Measurements from ENCODE around the gene SULT2B1. TPM values are rescaled to one million over a fixed set of nuclear protein-coding genes. Genes with fewer than 3 reads are reported as not detected.

SULT2B1 gene
- total RNA-seq, 2 experiments from 2014 or later, result not detected

DNA sequence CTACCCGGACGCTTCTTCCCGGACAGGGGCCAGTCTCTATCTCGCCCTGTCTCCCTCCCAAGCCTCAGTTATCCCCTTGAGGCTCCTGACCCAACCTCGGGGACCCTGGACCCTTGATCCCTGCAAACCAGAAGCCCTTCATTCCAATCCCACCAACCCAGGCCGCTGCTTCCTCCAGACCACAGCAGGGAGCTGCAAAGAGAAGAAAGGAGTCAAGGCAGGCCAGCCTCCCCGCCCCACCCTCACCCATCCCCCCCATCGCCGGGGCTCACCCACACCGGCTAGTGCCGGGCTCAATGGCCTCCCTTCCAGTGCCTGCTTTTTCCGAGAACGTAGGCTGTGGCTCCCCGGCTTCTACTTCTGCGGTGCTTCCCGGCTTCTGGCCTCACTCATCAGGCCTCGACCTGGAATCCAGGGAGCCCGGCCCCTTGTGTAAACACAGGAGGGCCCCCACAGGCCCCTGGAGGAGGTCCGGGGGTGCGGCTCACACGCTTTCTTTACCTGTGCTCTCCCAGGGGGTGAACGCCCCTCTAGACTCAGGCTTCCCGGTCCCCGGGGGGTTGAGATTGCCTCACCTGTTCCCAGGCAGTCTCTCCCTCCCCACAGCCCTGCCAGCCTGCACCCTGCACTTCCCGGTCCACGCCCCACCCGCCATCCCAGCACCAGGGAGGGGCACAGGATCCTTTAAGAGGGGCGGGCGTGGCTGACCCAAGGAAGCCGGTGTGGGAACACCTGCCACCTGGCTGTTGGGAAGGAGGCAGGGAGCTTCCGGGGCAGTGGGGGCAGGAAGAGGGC lies 62.7 kb downstream of the SULT2B1 start, which contains the start of gene FAM83E:
TSS of gene FAM83E (minus strand) at position 641 of the 795 bp plus-strand sequence. CDS start 1,704 bp downstream, outside the sequence.
- Mint-ChIP-seq H3K4me1 (peaks cover 32% of the 10 kb centered on the region), H3K36me3 (ENCODE audit: low read depth) (peaks cover 51% of the 10 kb centered on the region)
- POLR2A ChIA-PET, result interaction anchor here (0.7 to 1.7 kb wide), 4 partner anchors 9 to 258 kb away, joined by 3 to 7 read pairs (median 4); partner anchors contain the start of gene PPP1R15A

DNA sequence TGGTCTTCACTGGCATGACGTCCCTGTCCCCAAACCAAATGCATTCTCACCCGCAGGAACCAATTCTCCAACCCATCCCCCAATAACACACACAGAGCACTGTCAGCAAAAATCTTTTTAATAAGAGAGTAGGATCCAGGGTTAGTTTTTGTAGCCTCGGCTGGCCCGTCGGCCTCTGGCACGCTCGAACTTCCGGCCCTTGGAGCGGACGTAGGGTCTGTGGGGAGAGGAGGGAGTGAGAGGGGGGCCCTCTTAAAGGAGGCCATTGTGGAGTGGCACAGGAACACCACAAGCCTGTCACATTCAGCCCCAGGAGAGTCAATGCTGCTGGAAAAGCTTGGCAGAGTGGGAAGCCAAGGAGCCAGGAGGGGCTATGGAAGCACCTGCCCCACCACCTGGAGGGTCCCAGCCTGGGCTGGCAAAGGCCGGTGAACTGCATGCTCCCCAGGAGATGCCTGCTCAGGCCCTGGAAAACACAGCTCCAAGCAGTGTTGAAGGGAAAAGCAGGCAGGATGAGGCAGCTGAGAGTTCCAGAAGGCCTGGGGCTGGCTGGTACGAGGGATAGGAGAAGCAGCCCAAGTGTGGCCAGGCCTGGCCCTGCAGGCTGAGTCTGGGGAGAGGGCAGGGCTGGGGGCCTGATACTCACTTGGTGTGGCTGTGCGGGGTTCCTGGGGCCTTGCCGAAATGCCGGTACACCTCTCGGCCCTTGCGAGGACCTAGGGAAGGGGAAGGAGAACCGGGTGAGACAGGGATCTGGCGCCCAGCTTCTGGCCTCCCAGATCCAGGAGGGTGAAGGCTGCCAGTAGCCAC lies 63.5 kb downstream of the SULT2B1 start:
- peak overlapping the region; percentile 35 for H3K27ac Mint-ChIP-seq
- peak overlapping the region; percentile 24 for H3K4me3 Mint-ChIP-seq
- DNase-seq, result no peak
- ChIA-PET CTCF (interaction anchor here (0.9 kb wide), 1 partner anchor 110 kb away, joined by 4 read pairs; no protein-coding TSS in a partner anchor), POLR2A (interaction anchor here (0.9 to 4.7 kb wide), 5 partner anchors 8 to 251 kb away, joined by 3 to 51 read pairs (median 4); partner anchors contain the start of genes SPACA4, SYNGR4 and TMEM143)
- H3K27me3 Mint-ChIP-seq, result no peaks in the 10 kb centered on the region
- no peaks in the 10 kb centered on the region for H3K9me3 Mint-ChIP-seq
- peaks cover 40% of the 10 kb centered on the region for H3K4me1 Mint-ChIP-seq
- peaks cover 54% of the 10 kb centered on the region for H3K36me3 Mint-ChIP-seq (ENCODE audit: low read depth)

More for the DNA sequence above, 62.7 kb downstream of the SULT2B1 start, which contains the start of gene FAM83E:
- Mint-ChIP-seq H3K27ac (peak within 1 kb of the TSS; percentile 97), H3K4me3 (peak within 1 kb of the TSS; percentile 24), H3K27me3 (no peaks in the 10 kb centered on the region), H3K9me3 (no peaks in the 10 kb centered on the region)
- DNase-seq, result no peak
- CTCF ChIA-PET, result no interaction called here

DNA sequence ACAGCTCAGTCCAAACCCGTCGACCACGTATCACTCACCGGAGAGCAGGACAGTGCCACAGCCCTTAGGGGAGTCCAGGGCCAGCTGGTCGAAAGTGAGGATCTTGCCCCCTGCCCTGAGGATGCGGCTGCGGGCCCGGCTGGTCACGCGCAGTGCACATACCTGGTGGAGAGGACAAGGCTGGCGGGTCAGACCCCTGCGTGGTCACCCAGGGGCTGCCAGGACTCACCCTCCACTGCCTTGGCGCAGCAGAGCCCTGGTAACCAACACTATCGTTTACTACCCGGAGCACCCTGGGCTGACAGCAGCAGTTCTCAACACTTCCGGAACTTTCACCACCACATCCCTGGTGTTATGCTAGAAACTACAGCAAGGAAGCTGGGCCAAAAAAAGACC lies 64.1 kb downstream of the SULT2B1 start:
- CTCF ChIA-PET, result interaction anchor here (0.7 to 2.1 kb wide), 4 partner anchors 7 to 110 kb away, joined by 3 to 10 read pairs (median 4); no protein-coding TSS in a partner anchor
- Mint-ChIP-seq H3K4me1 (peaks cover 40% of the 10 kb centered on the region), H3K27me3 (no peaks in the 10 kb centered on the region), H3K4me3 (peak overlapping the region; percentile 96), H3K36me3 (ENCODE audit: low read depth) (peaks cover 54% of the 10 kb centered on the region), H3K27ac (peak overlapping the region; percentile 97), H3K9me3 (no peaks in the 10 kb centered on the region)
- DNase-seq, result no peak
- POLR2A ChIA-PET, result interaction anchor here (0.6 to 4.7 kb wide), 11 partner anchors 8 to 360 kb away, joined by 3 to 51 read pairs (median 3); partner anchors contain the start of genes CARD8, DBP, SPACA4 and SYNGR4

DNA sequence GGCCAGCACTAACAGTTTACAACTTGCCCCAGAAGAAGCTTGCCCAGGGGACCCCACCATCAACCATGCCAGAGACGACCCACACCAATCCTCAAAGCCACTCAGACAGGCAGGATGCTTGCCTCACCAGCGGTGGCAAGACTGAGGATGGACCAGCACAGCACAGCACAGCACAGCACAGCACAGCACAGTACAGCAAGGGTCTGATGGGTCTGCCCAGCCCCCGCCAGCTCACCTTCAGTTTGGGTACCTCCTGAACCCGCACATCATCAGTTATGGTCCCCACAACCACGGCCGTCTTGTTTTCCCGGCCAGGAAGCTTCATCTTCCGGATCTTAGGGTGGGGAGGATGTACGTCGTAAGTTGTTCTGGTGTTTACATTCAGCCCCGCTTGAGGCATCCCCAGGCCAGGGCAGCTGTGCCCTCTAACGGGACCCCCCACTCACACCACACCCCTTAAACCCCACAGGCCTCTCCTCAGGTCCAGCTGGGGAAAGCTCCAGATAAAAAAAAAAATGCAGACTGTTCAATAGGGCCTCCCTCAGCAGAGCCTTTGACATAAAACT lies 64.6 kb downstream of the SULT2B1 start:
- H3K36me3 Mint-ChIP-seq (ENCODE audit: low read depth), result peaks cover 57% of the 10 kb centered on the region
- DNase-seq, result peak; percentile 20
- POLR2A ChIA-PET, result interaction anchor here (0.6 to 4.7 kb wide), 14 partner anchors 9 to 361 kb away, joined by 3 to 51 read pairs (median 4); partner anchors contain the start of genes CARD8, DBP, SPACA4 and SYNGR4
- H3K9me3 Mint-ChIP-seq, result no peaks in the 10 kb centered on the region
- CTCF ChIA-PET, result interaction anchor here (0.7 to 2.1 kb wide), 4 partner anchors 8 to 111 kb away, joined by 3 to 10 read pairs (median 6); no protein-coding TSS in a partner anchor
- H3K27me3 Mint-ChIP-seq, result no peaks in the 10 kb centered on the region
- H3K4me3 Mint-ChIP-seq, result peak overlapping the region; percentile 96
- H3K4me1 Mint-ChIP-seq, result peaks cover 42% of the 10 kb centered on the region
- peak overlapping the region; percentile 97 for H3K27ac Mint-ChIP-seq

DNA sequence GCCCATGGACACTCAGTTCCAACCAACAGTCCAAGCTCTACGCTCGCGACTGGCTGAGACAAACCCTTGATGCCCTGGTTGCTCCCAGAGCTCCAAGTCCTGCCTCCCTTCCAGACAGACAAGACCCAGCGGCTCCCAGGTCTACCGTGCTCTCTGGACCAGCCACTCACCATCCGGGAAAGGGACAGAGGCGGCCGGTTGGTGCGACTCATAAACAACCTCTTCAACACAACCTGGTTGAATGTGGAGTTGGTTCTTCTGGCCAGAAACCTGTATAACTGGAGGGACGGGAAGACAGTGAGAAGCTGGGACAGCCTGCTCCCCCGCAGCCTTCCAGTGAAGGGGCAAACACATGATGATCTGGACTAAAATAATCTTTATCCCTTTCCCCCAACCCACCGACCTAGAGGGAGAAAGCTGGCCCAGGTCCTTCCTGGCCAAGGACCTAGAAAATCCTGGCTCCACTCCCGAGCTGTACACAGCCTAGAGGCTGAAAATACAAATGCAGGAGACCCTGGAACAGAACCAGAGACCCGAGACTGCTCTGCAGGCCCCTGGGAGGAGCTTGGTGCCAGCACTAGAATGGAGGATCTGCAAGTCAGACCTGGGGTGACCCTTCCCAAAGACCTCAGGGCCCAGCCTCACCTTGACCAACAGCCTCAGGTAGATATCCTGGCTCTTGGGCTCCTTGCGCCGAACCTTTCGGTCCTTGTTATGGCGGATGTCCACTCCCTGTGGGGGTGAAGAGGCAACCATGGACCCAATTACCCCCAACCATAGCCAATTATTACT lies 65.4 kb downstream of the SULT2B1 start:
- H3K27me3 Mint-ChIP-seq, result no peaks in the 10 kb centered on the region
- ChIA-PET CTCF (interaction anchor here (1.2 to 2.1 kb wide), 4 partner anchors 9 to 28 kb away, joined by 3 to 10 read pairs (median 6); no protein-coding TSS in a partner anchor), POLR2A (interaction anchor here (0.6 to 4.7 kb wide), 16 partner anchors 10 to 361 kb away, joined by 3 to 51 read pairs (median 4); partner anchors contain the start of genes CA11, CARD8, DBP and SPACA4)
- H3K4me3 Mint-ChIP-seq, result peak overlapping the region; percentile 96
- peaks cover 61% of the 10 kb centered on the region for H3K36me3 Mint-ChIP-seq (ENCODE audit: low read depth)
- DNase-seq, result no peak
- H3K27ac Mint-ChIP-seq, result peak overlapping the region; percentile 97
- no peaks in the 10 kb centered on the region for H3K9me3 Mint-ChIP-seq
- H3K4me1 Mint-ChIP-seq, result peaks cover 46% of the 10 kb centered on the region

DNA sequence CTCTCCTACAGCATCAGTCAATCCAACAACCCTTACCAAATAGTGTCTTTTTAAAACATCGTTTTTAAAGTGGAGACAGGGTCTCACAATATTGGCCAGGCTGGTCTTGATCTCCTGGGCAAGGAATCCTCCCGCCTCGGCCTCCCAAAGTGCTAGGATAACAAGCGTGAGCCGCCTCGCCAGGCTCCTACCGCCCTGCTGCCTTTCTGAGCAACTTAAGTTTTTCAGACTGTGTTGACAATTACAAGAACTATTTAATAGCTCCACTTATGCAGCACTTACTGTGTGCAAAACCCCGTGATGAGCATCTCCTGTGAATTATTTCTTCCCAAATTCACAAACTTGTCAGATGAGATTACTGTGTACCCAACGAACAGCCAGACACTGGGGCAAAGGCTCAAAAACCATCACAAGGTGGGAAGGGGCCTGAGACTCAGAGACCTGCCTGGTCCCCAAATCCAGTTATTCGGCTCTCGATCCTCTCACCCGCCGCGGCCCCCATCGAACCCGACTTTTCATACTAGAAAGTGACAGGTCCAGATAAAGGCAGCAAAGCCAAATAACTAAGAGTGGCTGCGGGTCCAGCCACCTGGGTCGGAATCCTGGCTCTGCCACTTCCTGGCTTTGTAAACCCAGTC lies 66.4 kb downstream of the SULT2B1 start:
- Mint-ChIP-seq H3K4me3 (peak overlapping the region; percentile 96), H3K36me3 (ENCODE audit: low read depth) (peaks cover 66% of the 10 kb centered on the region), H3K9me3 (no peaks in the 10 kb centered on the region), H3K27ac (peak overlapping the region; percentile 97), H3K27me3 (no peaks in the 10 kb centered on the region), H3K4me1 (peaks cover 51% of the 10 kb centered on the region)
- POLR2A ChIA-PET, result interaction anchor here (0.7 to 4.7 kb wide), 13 partner anchors 9 to 363 kb away, joined by 3 to 51 read pairs (median 5); partner anchors contain the start of genes CA11, CARD8, DBP and SPACA4
- no peak for DNase-seq
- CTCF ChIA-PET, result interaction anchor here (0.5 to 2.1 kb wide), 6 partner anchors 9 to 130 kb away, joined by 3 to 10 read pairs (median 4); no protein-coding TSS in a partner anchor

DNA sequence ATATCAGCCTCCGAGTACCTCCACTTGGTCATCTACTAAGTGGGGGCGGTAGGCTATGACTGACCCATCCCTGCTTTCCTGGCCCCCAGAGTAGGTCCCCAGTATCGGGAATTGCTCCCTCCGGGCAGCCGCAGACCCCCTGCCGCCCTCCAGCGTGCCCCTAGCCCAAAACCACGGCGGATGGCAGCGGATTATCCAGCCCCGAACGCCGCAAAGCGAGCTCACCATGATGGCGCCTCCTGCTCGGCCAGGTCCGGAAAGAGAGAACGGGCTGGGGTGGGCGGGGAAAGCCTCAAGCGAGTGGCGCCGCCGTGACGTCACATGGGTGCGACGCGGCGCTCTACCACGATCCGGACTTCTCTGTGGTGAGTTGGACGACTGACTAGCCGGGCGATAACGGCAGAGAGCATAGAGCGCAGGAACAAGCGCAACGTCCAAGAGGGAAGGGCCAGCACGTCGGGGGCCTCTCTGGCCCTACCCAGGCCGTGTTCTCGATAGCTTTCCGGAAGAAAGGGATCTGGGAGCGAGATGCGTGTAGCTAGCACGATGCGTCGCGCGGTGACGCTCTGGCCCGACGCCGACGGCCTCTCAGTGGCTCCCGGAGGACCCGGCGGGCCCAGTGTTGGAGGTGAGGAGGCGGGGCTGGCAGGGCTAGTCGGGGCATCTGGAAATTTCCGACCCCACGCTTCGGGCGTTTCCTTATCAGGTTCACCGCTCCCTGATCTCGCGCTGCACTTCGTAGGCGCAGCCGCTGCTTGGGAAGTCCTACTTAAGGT lies 67.1 kb downstream of the SULT2B1 start, which contains the start of the genes RPL18 and SPHK2:
TSS of gene RPL18 (minus strand) at position 263 of the 776 bp plus-strand sequence. CDS start at position 228, 35 bp downstream.
TSS of gene SPHK2 (plus strand) at position 591 of the 776 bp plus-strand sequence. CDS start 1,009 bp downstream, outside the sequence.
- peak within 1 kb of the TSS; percentile 96 for H3K4me3 Mint-ChIP-seq
- no peaks in the 10 kb centered on the region for H3K9me3 Mint-ChIP-seq
- peaks cover 67% of the 10 kb centered on the region for H3K36me3 Mint-ChIP-seq (ENCODE audit: low read depth)
- H3K4me1 Mint-ChIP-seq, result peaks cover 58% of the 10 kb centered on the region
- no peaks in the 10 kb centered on the region for H3K27me3 Mint-ChIP-seq
- peak; percentile 97 for DNase-seq
- ChIA-PET POLR2A (interaction anchor here (0.7 to 4.7 kb wide), 14 partner anchors 8 to 363 kb away, joined by 3 to 51 read pairs (median 4); partner anchors contain the start of genes CA11, CARD8, DBP and SPACA4), CTCF (interaction anchor here (0.6 to 1.4 kb wide), 4 partner anchors 10 to 126 kb away, joined by 3 to 7 read pairs (median 4); no protein-coding TSS in a partner anchor)
- H3K27ac Mint-ChIP-seq, result peak within 1 kb of the TSS; percentile 97

DNA sequence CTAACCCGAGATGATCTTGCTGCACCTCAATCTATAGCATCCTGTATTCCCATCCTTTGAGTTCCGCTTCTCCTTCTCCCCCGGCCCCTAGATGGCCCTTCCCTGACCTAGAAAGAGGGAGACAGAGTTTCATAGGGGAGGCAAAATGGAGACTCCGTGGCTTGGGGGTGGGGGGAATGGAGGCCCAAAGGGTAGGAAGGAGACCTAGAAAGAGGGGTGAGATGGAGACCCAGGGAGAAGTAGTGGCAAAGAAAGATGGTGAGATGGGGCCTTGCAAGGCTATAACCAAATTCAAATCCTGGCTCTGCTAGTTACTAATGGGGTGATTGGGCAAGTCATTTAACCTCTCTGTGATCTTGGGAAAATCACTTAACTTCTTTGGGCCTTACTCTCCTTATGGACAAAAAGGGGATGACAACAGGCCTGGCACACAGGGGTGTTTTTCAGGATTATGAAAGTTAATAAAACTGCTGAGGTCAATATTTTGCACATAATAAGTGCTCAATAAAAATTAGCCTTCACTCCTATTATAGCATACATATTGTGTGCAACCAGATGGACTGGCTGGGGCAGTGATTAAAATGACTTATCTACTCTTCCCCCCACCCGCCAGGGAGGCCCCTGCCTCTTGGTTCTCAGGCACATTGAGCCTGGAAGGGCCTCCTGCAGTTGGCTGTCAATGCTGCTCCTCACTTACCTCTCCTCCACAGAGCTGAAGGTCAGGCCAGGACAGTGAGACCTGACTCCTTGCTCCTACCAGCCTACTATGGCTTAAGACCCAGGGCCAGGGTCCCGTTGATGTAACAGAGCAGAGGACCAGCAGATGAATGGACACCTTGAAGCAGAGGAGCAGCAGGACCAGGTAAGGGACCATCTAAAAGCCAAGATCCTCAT lies 68.0 kb downstream of the SULT2B1 start:
- Mint-ChIP-seq H3K27ac (peak overlapping the region; percentile 97), H3K4me3 (peak overlapping the region; percentile 96), H3K9me3 (no peaks in the 10 kb centered on the region), H3K27me3 (no peaks in the 10 kb centered on the region), H3K4me1 (peaks cover 64% of the 10 kb centered on the region), H3K36me3 (ENCODE audit: low read depth) (peaks cover 64% of the 10 kb centered on the region)
- CTCF ChIA-PET, result interaction anchor here (0.6 to 1.4 kb wide), 7 partner anchors 11 to 127 kb away, joined by 3 to 7 read pairs (median 4); no protein-coding TSS in a partner anchor
- POLR2A ChIA-PET, result interaction anchor here (0.8 to 4.7 kb wide), 11 partner anchors 8 to 255 kb away, joined by 3 to 51 read pairs (median 5); partner anchors contain the start of genes CA11, DBP and SPACA4
- DNase-seq, result no peak

DNA sequence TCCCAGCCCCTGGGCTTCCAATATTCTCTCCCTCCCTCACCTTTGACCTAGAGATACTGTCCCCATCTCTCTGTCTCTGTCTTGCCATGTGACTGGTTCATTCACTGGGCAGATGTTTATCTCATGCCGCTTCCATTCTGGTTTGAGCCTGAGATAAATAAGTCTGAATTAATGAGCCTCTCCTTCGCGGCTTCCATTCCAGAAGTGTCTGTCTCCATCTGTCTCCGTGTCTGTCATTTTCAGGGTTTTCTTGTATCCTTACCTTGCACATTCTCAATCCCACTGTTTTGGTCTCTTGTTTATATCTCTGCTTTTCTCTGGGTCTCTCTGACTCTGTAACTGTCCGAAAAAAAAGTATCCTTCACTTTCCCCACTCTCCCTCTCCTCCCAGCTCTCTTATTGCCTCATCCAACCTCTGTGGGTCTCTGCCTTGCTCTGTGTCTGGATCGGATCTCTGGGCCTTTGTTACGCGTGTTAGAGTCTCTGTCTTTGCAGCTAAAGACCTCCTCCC lies 71.6 kb downstream of the SULT2B1 start:
- no peaks in the 10 kb centered on the region for H3K27me3 Mint-ChIP-seq
- no peaks in the 10 kb centered on the region for H3K9me3 Mint-ChIP-seq
- ChIA-PET CTCF (interaction anchor here (0.6 to 1.9 kb wide), 4 partner anchors 10 to 370 kb away, joined by 3 to 11 read pairs (median 6); partner anchors contain the start of genes DBP, GYS1 and RUVBL2), POLR2A (interaction anchor here (0.6 to 1.9 kb wide), 5 partner anchors 9 to 116 kb away, joined by 3 to 15 read pairs (median 6); partner anchors contain the start of genes CA11 and FAM83E)
- peaks cover 53% of the 10 kb centered on the region for H3K4me1 Mint-ChIP-seq
- H3K27ac Mint-ChIP-seq, result peak overlapping the region; percentile 86
- H3K36me3 Mint-ChIP-seq (ENCODE audit: low read depth), result peaks cover 31% of the 10 kb centered on the region
- no peak for DNase-seq
- peak overlapping the region; percentile 71 for H3K4me3 Mint-ChIP-seq
